AG04450 (cell line): ENCODE measurements around the gene SACS. TPM values are rescaled to one million over a fixed set of nuclear protein-coding genes. Genes with fewer than 3 reads are reported as not detected.

ENCODE experiments used
- CTCF ChIA-PET: fragments of 300-600, 350-600 bp; formaldehyde crosslinking; extraction: SDS; loops from one replicate; lab custom pipeline; 2022; ENCODE audit warnings: antibody characterized with exemption, inconsistent platforms; lab: Charles Lee
- POLR2A ChIA-PET: fragments of 350-600 bp; formaldehyde crosslinking; extraction: SDS; loops from one replicate; lab custom pipeline; 2021; ENCODE audit warnings: antibody characterized with exemption, inconsistent platforms; lab: Yijun Ruan, JAX
- DNase-seq: peaks from one replicate; pipeline ENCODE4 v3.0.0-alpha.2; 2011; ENCODE audit warnings: low read depth, low spot score
- H3K27ac ChIP-seq: one replicate; pipeline ENCODE4 v1.5.1; 2012; ENCODE audit warnings: low read depth, low read length, control low read depth
- H3K27me3 ChIP-seq: one replicate; pipeline ENCODE4 v1.6.0; 2012; ENCODE audit warnings: low read length; ENCODE audit not compliant: control insufficient read depth, insufficient read depth
- H3K4me3 ChIP-seq: 2 replicates; pipeline ENCODE4 v1.5.1; 2011; ENCODE audit warnings: mild to moderate bottlenecking, low read depth, low read length, control low read depth
- H3K9me3 ChIP-seq: 2 replicates; pipeline ENCODE4 v1.5.1; 2012; ENCODE audit warnings: low read length; ENCODE audit not compliant: control insufficient read depth, insufficient read depth
- polyA plus RNA-seq: library from polyadenylated mRNA; depleted of rRNA; stranded (reverse); fragments of >200 nt; gene quantifications from 2 replicates; pipeline ENCODE4 v1.2.3, GENCODE V29; 2011
- TF ChIP-seq, protein P1 (sequence below): IDR thresholded peaks from 2 replicates; pipeline ENCODE4 v1.5.1; 2011; ENCODE audit warnings: low read depth, low read length, control low read depth, inconsistent platforms

SACS gene
- polyA plus RNA-seq, 1 experiment = 53.9 TPM

DNA sequence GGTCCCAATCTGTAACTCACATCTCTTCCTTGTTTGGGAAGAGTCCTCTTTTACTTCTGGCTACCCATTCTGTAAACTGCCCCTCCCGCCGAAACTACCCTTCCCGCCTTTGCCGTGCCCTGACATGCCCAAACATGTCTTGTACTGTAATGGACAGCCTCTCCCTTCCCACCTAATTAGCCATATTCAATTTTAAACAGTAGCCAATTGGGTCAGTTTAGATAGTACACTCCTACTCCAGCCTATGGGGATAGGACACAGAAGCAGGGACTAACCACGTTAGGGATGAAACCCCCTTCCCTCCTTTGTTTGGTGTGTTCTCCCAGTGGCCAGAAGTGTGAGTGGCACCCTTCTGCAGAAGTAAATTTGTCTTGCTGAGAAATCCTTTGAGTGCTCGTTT is 34.2 kb downstream of the SACS start:
- DNase-seq = no peak
- Histone ChIP-seq H3K27ac (no peak overlapping the region), H3K27me3 (no peaks in the 10 kb centered on the region), H3K4me3 (no peak overlapping the region), H3K9me3 (peaks cover 10% of the 10 kb centered on the region)
- POLR2A ChIA-PET = no interaction called here
- TF ChIP-seq, protein P1, sequence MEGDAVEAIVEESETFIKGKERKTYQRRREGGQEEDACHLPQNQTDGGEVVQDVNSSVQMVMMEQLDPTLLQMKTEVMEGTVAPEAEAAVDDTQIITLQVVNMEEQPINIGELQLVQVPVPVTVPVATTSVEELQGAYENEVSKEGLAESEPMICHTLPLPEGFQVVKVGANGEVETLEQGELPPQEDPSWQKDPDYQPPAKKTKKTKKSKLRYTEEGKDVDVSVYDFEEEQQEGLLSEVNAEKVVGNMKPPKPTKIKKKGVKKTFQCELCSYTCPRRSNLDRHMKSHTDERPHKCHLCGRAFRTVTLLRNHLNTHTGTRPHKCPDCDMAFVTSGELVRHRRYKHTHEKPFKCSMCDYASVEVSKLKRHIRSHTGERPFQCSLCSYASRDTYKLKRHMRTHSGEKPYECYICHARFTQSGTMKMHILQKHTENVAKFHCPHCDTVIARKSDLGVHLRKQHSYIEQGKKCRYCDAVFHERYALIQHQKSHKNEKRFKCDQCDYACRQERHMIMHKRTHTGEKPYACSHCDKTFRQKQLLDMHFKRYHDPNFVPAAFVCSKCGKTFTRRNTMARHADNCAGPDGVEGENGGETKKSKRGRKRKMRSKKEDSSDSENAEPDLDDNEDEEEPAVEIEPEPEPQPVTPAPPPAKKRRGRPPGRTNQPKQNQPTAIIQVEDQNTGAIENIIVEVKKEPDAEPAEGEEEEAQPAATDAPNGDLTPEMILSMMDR = no peak
- CTCF ChIA-PET = no interaction called here

DNA sequence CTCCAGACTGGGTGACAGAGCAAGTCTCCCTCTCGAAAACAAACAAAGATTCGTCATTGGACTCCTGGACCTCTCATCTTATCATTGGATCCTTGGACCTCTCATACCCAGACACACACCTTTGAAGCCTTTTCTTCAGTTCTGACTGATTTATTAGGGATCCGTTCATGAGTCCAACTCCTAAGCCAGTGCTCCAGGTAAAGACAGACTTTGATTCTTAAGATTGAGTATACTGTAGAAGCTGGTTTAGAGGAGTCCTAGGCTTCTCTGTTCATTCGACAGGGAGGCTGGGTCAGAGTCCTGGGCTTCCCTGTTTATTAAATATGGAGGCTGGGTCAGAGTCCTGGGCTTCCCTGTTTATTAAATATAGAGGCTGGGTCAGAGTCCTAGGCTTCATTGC is 38.7 kb downstream of the SACS start:
- ChIA-PET POLR2A (no interaction called here), CTCF (no interaction called here)
- Histone ChIP-seq H3K27me3 (no peaks in the 10 kb centered on the region), H3K9me3 (peaks cover 7% of the 10 kb centered on the region; the same call in 1 of the 2 replicates), H3K27ac (no peak overlapping the region), H3K4me3 (no peak overlapping the region)
- TF ChIP-seq, protein P1 = no peak
- DNase-seq = no peak

DNA sequence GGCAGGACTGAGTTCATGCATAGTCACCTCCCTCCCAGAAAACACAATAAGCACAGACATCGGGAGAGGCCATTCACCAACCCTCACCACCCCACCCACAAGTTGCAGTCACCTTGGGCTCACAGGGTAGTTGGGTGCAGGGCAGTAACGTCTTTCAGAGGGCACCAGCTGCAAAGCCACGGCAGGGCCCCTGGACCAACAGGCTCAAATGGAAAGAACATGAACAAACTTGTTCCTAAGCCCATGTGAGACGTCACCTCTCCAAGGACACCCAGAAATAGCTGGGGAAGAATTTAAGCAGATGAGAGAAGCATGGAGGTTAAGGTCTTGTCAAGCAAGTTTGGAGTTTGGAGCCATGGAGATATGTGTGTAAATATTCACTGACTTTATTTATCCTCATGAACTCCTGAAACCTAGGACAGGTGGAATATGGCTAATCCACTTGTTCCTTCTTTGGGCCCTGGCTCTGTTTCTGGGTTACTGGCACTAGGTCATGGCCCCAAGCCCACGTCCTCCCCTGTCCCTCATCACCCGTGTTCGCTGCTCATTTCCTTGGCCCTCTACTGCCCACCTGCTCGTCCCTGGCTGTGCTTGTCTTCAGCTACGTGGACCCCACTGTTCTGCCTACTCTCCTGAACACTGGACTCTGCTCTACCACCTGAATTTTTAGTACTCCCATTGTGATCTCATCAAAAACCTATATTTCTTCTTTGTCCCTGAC is 40.4 kb downstream of the SACS start:
- POLR2A ChIA-PET = no interaction called here
- Histone ChIP-seq H3K4me3 (no peak overlapping the region), H3K9me3 (no peaks in the 10 kb centered on the region), H3K27me3 (no peaks in the 10 kb centered on the region), H3K27ac (no peak overlapping the region)
- DNase-seq = no peak
- CTCF ChIA-PET = no interaction called here
- TF ChIP-seq, protein P1 = no peak

DNA sequence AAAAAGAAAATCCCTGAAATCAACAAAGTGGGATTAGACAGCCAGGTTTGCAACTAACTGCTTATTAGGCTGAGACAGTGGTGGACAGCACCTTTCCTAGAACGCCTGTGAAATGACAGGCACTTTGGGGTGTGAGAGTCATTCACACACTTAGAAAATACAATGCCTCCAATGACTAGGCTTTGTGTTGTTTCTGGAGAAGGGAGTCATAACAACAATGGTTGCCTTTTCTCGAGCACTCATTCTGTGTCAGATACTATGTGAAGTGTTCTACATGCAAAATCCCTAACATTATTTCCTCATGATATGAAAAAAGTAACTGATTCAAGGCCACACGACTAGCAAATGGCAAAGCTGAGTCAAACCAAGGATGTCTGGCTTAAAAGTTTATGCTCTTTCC is 41.2 kb downstream of the SACS start:
- POLR2A ChIA-PET = no interaction called here
- Histone ChIP-seq H3K9me3 (no peaks in the 10 kb centered on the region; the same call in 1 of the 2 replicates), H3K27ac (no peak overlapping the region), H3K4me3 (no peak overlapping the region), H3K27me3 (no peaks in the 10 kb centered on the region)
- CTCF ChIA-PET = no interaction called here
- TF ChIP-seq, protein P1 = no peak
- no peak for DNase-seq

DNA sequence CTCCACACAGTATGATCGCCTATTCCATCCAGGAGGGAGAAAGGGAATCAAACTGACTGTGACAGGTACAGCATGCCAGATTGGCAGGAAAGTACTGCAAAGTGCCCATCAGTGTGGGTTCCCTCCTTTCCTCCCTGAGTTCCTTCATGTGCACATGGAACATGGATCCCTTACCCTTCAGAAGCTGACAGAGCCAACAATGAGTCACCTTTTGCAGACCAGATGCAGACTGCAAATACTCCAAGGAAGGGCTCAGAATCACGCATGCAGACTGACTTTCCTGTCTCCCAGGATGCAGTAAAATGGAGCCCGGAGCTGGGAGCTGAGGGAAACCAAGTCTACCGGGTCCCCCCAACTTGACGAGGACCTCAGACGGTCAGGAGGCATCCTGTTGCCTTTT is 41.8 kb downstream of the SACS start:
- CTCF ChIA-PET = no interaction called here
- no peak overlapping the region for H3K27ac ChIP-seq
- H3K27me3 ChIP-seq = no peaks in the 10 kb centered on the region
- TF ChIP-seq, protein P1 = no peak
- POLR2A ChIA-PET = no interaction called here
- DNase-seq = no peak
- H3K4me3 ChIP-seq = no peak overlapping the region
- no peaks in the 10 kb centered on the region; the same call in 1 of the 2 replicates for H3K9me3 ChIP-seq
